OCI-LY7 (cell line): ENCODE measurements around the gene LZTS3. TPM values are rescaled to one million over a fixed set of nuclear protein-coding genes. Genes with fewer than 3 reads are reported as not detected.
"Not testable (repeated sequence)": the region's sequence is repeated elsewhere in the genome, so short reads cannot be mapped to it uniquely, and the experiment has no call there.

Experiments
- BruUV-seq: library from RNA; stranded (reverse); fragments of 400-500 nt; replicated peaks from 2 replicates; lab custom pipeline; 2021; lab: Mats Ljungman, UMichigan
- CTCF ChIA-PET: fragments of 300-600 bp; sonication (Branson Sonifier 250); formaldehyde crosslinking; loops from one replicate; lab custom pipeline; 2022; ENCODE audit warnings: antibody characterized with exemption; ENCODE audit not compliant: unreplicated experiment; lab: Charles Lee
- POLR2A ChIA-PET: fragments of 300-600 bp; sonication (Branson Sonifier 250); formaldehyde crosslinking; loops from one replicate; lab custom pipeline; 2022; ENCODE audit warnings: antibody characterized with exemption; lab: Charles Lee
- DNase-seq: peaks from one replicate; pipeline ENCODE4 v3.0.0-alpha.2; 2015; ENCODE audit warnings: low spot score
- H2AFZ ChIP-seq: fragments of 200-600 bp; sonication (generic), shearing (Covaris generic); 2 replicates; pipeline ENCODE4 v1.6.1; 2014; ENCODE audit warnings: mild to moderate bottlenecking, antibody characterized with exemption, low read length, moderate library complexity
- H3K27ac ChIP-seq: fragments of 200-600 bp; sonication (generic); 2 replicates; pipeline ENCODE4 v1.5.1; 2014; ENCODE audit warnings: mixed run types, low read depth, mild to moderate bottlenecking, moderate library complexity, low read length, inconsistent platforms; ENCODE audit not compliant: poor library complexity, severe bottlenecking
- H3K36me3 ChIP-seq: fragments of 200-600 bp; sonication (generic); 2 replicates; pipeline ENCODE4 v1.6.1; 2014; ENCODE audit warnings: mild to moderate bottlenecking, antibody characterized with exemption, low read length, moderate library complexity, mixed read lengths; ENCODE audit not compliant: insufficient read depth
- H3K4me1 ChIP-seq: fragments of 200-600 bp; sonication (generic); 2 replicates; pipeline ENCODE4 v1.5.1; 2014; ENCODE audit warnings: mild to moderate bottlenecking, low read length; ENCODE audit not compliant: insufficient read depth, poor library complexity, severe bottlenecking
- H3K4me2 ChIP-seq: fragments of 200-600 bp; sonication (generic); 2 replicates; pipeline ENCODE4 v1.6.1; 2014; ENCODE audit warnings: mild to moderate bottlenecking, low read length
- H3K4me3 ChIP-seq: fragments of 200-600 bp; sonication (generic); 2 replicates; pipeline ENCODE4 v1.5.1; 2014; ENCODE audit warnings: mild to moderate bottlenecking, low read depth, low read length; ENCODE audit not compliant: poor library complexity, severe bottlenecking
- H3K79me2 ChIP-seq: fragments of 200-600 bp; sonication (generic); 2 replicates; pipeline ENCODE4 v1.6.1; 2016; ENCODE audit warnings: low read depth, mild to moderate bottlenecking, low read length, moderate library complexity, mixed read lengths; ENCODE audit not compliant: insufficient read depth
- H3K9me2 ChIP-seq: fragments of 200-600 bp; sonication (generic); 2 replicates; pipeline ENCODE4 v1.6.1; 2016; ENCODE audit warnings: mild to moderate bottlenecking, low read length, mixed read lengths; ENCODE audit not compliant: insufficient read depth
- H3K9me3 ChIP-seq: fragments of 200-600 bp; sonication (generic); 2 replicates; pipeline ENCODE4 v1.6.1; 2014; ENCODE audit warnings: mild to moderate bottlenecking, mixed run types, low read length, mixed read lengths
- H4K20me1 ChIP-seq: fragments of 200-600 bp; sonication (generic); 2 replicates; pipeline ENCODE4 v1.6.1; 2014; ENCODE audit warnings: mild to moderate bottlenecking, antibody characterized with exemption, low read length, moderate library complexity, mixed read lengths; ENCODE audit not compliant: insufficient read depth
- EZH2phosphoT487 ChIP-seq: fragments of 200-600 bp; sonication (generic); IDR thresholded peaks from 2 replicates; pipeline ENCODE4 v1.6.1; 2018; ENCODE audit warnings: low read depth, borderline replicate concordance, mild to moderate bottlenecking, mixed run types, antibody characterized with exemption, low read length, moderate library complexity, mixed read lengths
- intact Hi-C: fragments of 100-400 bp; cut with micrococcal nuclease; formaldehyde crosslinking; loops from one replicate; pipeline ENCODE4 v1.10.0; 2022; ENCODE audit not compliant: unreplicated experiment
- total RNA-seq, 2 experiments: library from RNA; depleted of rRNA in 1 of 2; stranded (reverse); fragments of >200 nt in 1 of 2; shearing (Covaris generic) in 1 of 2; gene quantifications; 2 replicates each; pipeline ENCODE4 v1.2.3, GENCODE V29; 2014 to 2022
- TF ChIP-seq, protein P1 (sequence below): fragments of 200-600 bp; sonication (generic); conservative IDR thresholded peaks from 2 replicates; pipeline ENCODE4 v1.5.1; 2014; ENCODE audit warnings: mild to moderate bottlenecking, antibody characterized with exemption, low read length, moderate library complexity, mixed read lengths

Gene LZTS3
- total RNA-seq, 2 experiments from 2014 or later: 4.7 to 5.0 TPM

DNA sequence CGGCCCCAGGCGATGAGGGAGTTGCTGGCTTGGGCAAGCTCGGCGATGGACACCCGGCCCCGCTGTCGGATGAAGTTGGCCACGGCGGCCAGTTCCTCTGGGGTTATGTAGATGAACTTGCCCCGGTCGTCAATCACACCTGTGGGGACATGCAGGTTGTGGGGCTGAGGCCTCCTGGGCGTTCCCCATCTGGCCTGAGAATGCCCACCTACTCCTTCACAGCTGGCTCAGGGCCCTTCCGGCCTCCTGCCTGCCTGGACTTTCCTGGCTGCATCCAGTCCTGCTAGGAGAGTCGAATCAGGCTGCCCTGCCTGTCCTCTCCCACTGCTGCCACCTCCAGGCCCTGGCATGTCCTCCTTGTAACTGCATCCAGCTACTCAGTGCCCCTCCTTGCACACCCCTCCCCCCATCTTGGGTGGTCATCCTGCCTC is 17.3 kb upstream of the LZTS3 start:
- H3K4me2 ChIP-seq: no peak overlapping the region
- H3K27ac ChIP-seq: no peak overlapping the region
- H3K79me2 ChIP-seq: no peaks in the 10 kb centered on the region
- H3K36me3 ChIP-seq: peaks cover 50% of the 10 kb centered on the region
- H3K4me1 ChIP-seq: no peaks in the 10 kb centered on the region
- no peak overlapping the region for H2AFZ ChIP-seq
- TF ChIP-seq, protein P1, sequence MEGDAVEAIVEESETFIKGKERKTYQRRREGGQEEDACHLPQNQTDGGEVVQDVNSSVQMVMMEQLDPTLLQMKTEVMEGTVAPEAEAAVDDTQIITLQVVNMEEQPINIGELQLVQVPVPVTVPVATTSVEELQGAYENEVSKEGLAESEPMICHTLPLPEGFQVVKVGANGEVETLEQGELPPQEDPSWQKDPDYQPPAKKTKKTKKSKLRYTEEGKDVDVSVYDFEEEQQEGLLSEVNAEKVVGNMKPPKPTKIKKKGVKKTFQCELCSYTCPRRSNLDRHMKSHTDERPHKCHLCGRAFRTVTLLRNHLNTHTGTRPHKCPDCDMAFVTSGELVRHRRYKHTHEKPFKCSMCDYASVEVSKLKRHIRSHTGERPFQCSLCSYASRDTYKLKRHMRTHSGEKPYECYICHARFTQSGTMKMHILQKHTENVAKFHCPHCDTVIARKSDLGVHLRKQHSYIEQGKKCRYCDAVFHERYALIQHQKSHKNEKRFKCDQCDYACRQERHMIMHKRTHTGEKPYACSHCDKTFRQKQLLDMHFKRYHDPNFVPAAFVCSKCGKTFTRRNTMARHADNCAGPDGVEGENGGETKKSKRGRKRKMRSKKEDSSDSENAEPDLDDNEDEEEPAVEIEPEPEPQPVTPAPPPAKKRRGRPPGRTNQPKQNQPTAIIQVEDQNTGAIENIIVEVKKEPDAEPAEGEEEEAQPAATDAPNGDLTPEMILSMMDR: no peak
- TF ChIP-seq EZH2phosphoT487: no peak
- POLR2A ChIA-PET: no interaction called here
- intact Hi-C loops: no loop called here
- H3K4me3 ChIP-seq: no peak overlapping the region
- CTCF ChIA-PET: no interaction called here
- no TSS peak for BruUV-seq
- no peaks in the 10 kb centered on the region for H3K9me3 ChIP-seq
- H4K20me1 ChIP-seq: no peaks in the 10 kb centered on the region
- DNase-seq: no peak
- no peaks in the 10 kb centered on the region for H3K9me2 ChIP-seq

DNA sequence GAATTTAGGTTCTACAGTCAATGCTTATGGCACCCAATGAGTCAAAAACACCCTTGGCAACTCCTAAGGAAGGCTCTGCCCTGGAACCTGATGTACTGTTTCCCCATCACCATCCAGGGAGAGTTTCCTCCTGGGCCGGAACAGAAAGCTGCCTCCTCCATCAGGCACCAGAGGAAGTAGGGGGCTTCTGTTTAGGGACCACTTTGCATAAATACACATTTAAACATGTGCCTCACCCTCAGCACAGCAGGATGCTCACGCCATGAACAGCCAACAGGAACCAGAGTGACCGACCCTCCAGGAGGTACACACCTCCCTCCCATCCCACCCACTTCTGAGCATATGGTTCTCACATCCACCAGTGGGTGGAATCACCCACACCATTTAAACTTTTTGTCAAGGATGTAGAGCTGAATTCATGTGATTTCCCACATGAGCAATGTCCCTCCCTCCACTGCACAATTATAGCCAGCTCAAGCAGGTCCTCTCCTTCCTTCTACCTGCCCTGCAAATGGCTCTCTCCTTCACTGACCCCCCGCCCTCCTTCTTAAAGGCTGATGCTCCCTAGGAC is 16.3 kb upstream of the LZTS3 start:
- Histone ChIP-seq H2AFZ (no peak overlapping the region), H3K79me2 (no peaks in the 10 kb centered on the region), H3K4me1 (no peaks in the 10 kb centered on the region), H3K36me3 (peaks cover 40% of the 10 kb centered on the region), H3K4me2 (no peak overlapping the region), H3K9me2 (no peaks in the 10 kb centered on the region), H3K9me3 (no peaks in the 10 kb centered on the region), H4K20me1 (no peaks in the 10 kb centered on the region), H3K27ac (no peak overlapping the region), H3K4me3 (no peak overlapping the region)
- no TSS peak for BruUV-seq
- intact Hi-C loops: no loop called here
- ChIA-PET CTCF (interaction anchor here (0.6 kb wide), 1 partner anchor 115 kb away, joined by 3 read pairs; no protein-coding TSS in a partner anchor), POLR2A (no interaction called here)
- DNase-seq: no peak
- TF ChIP-seq EZH2phosphoT487: no peak
- TF ChIP-seq, protein P1: no peak

DNA sequence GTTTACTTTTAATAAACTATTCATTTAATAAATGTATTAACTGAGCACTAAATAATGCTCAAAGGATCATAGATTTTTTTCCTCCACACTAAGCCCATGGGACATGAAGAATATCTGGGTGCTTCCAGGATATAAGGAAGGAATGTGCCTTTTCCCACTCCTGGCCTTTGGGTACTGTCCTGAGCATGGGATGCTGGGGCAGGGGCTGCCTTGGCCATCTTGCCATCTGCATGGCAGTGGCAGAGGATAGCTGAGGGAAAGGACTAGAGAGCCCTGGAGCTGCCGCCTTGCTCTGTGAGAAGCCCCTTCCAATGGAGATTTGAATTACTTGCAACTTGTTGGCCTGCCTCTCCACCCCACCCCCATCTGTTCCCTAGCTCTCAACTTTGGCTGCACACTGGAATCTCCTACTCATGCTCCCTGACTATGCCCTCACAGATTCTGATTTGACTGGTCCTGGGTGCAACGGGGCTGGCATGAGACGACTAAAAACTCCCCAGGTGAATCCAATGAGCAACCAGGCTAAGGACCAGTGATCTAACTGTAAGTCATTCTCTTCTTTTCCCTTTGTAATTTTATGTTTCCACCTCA is 15.6 kb upstream of the LZTS3 start:
- H3K79me2 ChIP-seq: no peaks in the 10 kb centered on the region
- TF ChIP-seq, protein P1: no peak
- no peak for TF ChIP-seq EZH2phosphoT487
- TSS peak; percentile 54 for BruUV-seq
- H4K20me1 ChIP-seq: no peaks in the 10 kb centered on the region
- no peaks in the 10 kb centered on the region for H3K9me2 ChIP-seq
- no peak overlapping the region for H3K27ac ChIP-seq
- no peak overlapping the region for H3K4me2 ChIP-seq
- H3K9me3 ChIP-seq: no peaks in the 10 kb centered on the region
- H3K4me3 ChIP-seq: no peak overlapping the region
- H2AFZ ChIP-seq: no peak overlapping the region
- intact Hi-C loops: no loop called here
- CTCF ChIA-PET: no interaction called here
- no peaks in the 10 kb centered on the region for H3K4me1 ChIP-seq
- POLR2A ChIA-PET: no interaction called here
- peaks cover 32% of the 10 kb centered on the region; the same call in 1 of the 2 replicates for H3K36me3 ChIP-seq
- no peak for DNase-seq

DNA sequence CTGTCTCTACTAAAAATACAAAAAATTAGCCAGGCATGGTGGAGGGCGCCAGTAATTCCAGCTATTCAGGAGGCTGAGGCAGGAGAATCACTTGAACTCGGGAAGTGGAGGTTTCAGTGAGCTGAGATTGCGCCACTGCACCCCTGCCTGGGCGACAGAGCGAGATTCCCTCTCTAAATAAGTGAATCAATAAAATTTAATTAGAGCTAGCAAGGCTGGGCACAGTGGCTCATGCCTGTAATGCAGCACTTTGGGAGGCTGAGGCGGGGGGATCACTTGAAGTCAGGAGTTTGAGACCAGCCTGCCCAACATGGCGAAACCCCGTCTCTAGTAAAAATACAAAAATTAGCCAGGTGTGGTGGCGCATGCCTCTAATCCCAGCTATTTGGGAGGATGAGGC is 14.5 kb upstream of the LZTS3 start:
- H4K20me1 ChIP-seq, DNase-seq, POLR2A ChIA-PET, CTCF ChIA-PET, H3K4me3 ChIP-seq, H3K27ac ChIP-seq, H2AFZ ChIP-seq, intact Hi-C loops, H3K4me1 ChIP-seq, H3K9me2 ChIP-seq, H3K79me2 ChIP-seq, H3K9me3 ChIP-seq, BruUV-seq, H3K4me2 ChIP-seq: not testable (repeated sequence)
- peaks cover 27% of the 10 kb centered on the region; the same call in 1 of the 2 replicates for H3K36me3 ChIP-seq
